ENCODE results near the gene ARHGEF40.

The ARHGEF40 gene
- 0.98 to 10.1 reads per million in 2 donors for total RNA-seq

- peak; percentile 26 for DNase-seq
Observed at GRCh38 chr14:21070083-21070609, at the start of gene ARHGEF40. Gene ARHGEF40 (plus strand): TSS chr14:21070304. CDS start chr14:21070397, 93 bp downstream.

GRCh38 chr14:21020977-21021545, 49.0 kb upstream of the ARHGEF40 start:
- no peak for DNase-seq

GRCh38 chr14:21022686-21023085, 47.4 kb upstream of the ARHGEF40 start:
- no peak for DNase-seq

GRCh38 chr14:21023174-21023573, 46.9 kb upstream of the ARHGEF40 start:
- DNase-seq: no peak

- DNase-seq: peak; percentile 21
Observed at GRCh38 chr14:21023817-21024584, 46.1 kb upstream of the ARHGEF40 start.

GRCh38 chr14:21024585-21025370, 45.3 kb upstream of the ARHGEF40 start, which contains the start of gene NDRG2:
Gene NDRG2 (minus strand): TSS chr14:21025061. CDS start chr14:21023315, 1,746 bp downstream.
- peak; percentile 80 for DNase-seq

GRCh38 chr14:21025371-21026273, 44.5 kb upstream of the ARHGEF40 start:
- no peak for DNase-seq

- no peak for DNase-seq
Observed at GRCh38 chr14:21026274-21026987, 43.7 kb upstream of the ARHGEF40 start.

- DNase-seq: no peak
Observed at GRCh38 chr14:21026988-21027315, 43.2 kb upstream of the ARHGEF40 start.

GRCh38 chr14:21029917-21030316, 40.2 kb upstream of the ARHGEF40 start, which contains the start of gene TPPP2:
Gene TPPP2 (plus strand): TSS chr14:21030217. CDS start chr14:21030582, 365 bp downstream.
- no peak for DNase-seq

GRCh38 chr14:21030531-21030930, 39.6 kb upstream of the ARHGEF40 start:
- DNase-seq: no peak

GRCh38 chr14:21032326-21033132, 37.6 kb upstream of the ARHGEF40 start:
- no peak for DNase-seq

- no peak for DNase-seq
Observed at GRCh38 chr14:21033133-21033698, 36.9 kb upstream of the ARHGEF40 start.

GRCh38 chr14:21034707-21035106, 35.4 kb upstream of the ARHGEF40 start, which contains the start of gene RNASE13:
Gene RNASE13 (minus strand): TSS chr14:21034807. CDS start chr14:21034288, 519 bp downstream.
- DNase-seq: no peak

GRCh38 chr14:21036751-21037150, 33.4 kb upstream of the ARHGEF40 start:
- no peak for DNase-seq

GRCh38 chr14:21037156-21037555, 32.9 kb upstream of the ARHGEF40 start:
- no peak for DNase-seq

GRCh38 chr14:21038441-21039422, 31.4 kb upstream of the ARHGEF40 start:
- no peak for DNase-seq

- DNase-seq: no peak
Observed at GRCh38 chr14:21039585-21040369, 30.3 kb upstream of the ARHGEF40 start.
